Hair follicular keratinocyte (primary cell): ENCODE results near the gene HECTD2. TPM values are rescaled to one million over a fixed set of nuclear protein-coding genes. Genes with fewer than 3 reads are reported as not detected.

ENCODE experiments used
- total RNA-seq: library from RNA; depleted of rRNA; stranded (reverse); fragments of >200 nt; gene quantifications from 2 replicates; pipeline ENCODE4 v1.2.3, GENCODE V29; 2015

The HECTD2 gene
- total RNA-seq = 2.8 and 4.3 TPM in 2 replicates

GRCh38 chr10:91409869-91410637 is at the start of gene HECTD2:
HECTD2 (plus strand) TSS chr10:91410344; CDS start chr10:91410439, 95 bp downstream.

Other genes with a start within 250 kb of the HECTD2 start
- gene PCGF5, start 189.7 kb upstream of the HECTD2 start, total RNA-seq = 15.4 and 17.3 TPM in 2 replicates
- 7.0 and 7.1 TPM in 2 replicates for gene PPP1R3C, start 222.7 kb downstream of the HECTD2 start, total RNA-seq